GM12864 (cell line): ENCODE results near the gene PAQR6.

Experiments
- DNase-seq: peaks from one replicate; pipeline ENCODE4 v3.0.0-alpha.2; 2011; ENCODE audit warnings: low read depth
- H3K4me3 ChIP-seq: 2 replicates; pipeline ENCODE4 v1.5.1; 2011; ENCODE audit warnings: mild to moderate bottlenecking, low read depth, low read length, control low read depth
- TF ChIP-seq, protein P1 (sequence below): IDR thresholded peaks from 2 replicates; pipeline ENCODE4 v1.5.1; 2011; ENCODE audit warnings: low read depth, mild to moderate bottlenecking, moderate library complexity, low read length, control low read depth, inconsistent platforms; ENCODE audit errors: missing control alignments

Gene PAQR6

DNA sequence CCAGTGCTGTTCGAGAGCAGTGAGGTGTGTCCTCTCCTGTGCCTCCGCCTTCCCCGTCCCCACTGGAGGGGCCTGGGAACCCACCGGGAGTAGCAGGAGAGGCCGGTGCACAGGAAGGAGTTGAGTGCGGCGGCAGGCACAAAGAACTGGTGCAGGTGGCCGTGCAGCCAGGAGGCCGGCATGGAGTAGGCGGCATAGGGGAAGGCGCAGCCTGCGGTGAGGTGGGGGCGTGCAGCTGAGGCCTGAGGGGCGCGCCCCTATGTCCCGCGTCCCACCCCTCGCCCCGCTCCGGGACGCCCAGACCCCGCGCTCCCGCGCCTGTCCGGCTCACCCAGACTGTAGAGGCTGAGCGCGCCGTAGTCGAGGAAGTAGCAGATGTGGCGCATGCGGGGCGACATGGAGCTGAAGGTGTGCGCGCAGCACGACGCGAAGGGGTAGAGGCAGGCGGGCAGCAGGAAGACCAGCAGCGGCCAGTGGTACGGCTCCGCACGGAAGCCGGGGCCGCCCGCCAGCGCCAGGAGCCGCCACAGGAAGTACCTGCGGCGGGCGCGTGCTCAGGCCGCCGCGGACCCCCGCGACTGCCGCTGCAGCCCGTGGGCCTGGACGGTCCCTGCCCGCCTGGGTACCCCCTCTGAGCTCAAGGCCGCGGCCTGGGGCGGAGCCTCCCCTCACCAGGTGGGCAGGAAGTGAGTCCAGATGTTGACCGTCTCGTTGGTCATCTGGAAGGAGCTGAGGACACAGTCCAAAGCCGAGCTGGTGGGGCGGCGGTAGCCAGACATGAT lies 2.2 kb downstream of the PAQR6 start:
- peak overlapping the region; percentile 46 for H3K4me3 ChIP-seq
- TF ChIP-seq, protein P1, sequence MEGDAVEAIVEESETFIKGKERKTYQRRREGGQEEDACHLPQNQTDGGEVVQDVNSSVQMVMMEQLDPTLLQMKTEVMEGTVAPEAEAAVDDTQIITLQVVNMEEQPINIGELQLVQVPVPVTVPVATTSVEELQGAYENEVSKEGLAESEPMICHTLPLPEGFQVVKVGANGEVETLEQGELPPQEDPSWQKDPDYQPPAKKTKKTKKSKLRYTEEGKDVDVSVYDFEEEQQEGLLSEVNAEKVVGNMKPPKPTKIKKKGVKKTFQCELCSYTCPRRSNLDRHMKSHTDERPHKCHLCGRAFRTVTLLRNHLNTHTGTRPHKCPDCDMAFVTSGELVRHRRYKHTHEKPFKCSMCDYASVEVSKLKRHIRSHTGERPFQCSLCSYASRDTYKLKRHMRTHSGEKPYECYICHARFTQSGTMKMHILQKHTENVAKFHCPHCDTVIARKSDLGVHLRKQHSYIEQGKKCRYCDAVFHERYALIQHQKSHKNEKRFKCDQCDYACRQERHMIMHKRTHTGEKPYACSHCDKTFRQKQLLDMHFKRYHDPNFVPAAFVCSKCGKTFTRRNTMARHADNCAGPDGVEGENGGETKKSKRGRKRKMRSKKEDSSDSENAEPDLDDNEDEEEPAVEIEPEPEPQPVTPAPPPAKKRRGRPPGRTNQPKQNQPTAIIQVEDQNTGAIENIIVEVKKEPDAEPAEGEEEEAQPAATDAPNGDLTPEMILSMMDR, result no peak
- no peak for DNase-seq

DNA sequence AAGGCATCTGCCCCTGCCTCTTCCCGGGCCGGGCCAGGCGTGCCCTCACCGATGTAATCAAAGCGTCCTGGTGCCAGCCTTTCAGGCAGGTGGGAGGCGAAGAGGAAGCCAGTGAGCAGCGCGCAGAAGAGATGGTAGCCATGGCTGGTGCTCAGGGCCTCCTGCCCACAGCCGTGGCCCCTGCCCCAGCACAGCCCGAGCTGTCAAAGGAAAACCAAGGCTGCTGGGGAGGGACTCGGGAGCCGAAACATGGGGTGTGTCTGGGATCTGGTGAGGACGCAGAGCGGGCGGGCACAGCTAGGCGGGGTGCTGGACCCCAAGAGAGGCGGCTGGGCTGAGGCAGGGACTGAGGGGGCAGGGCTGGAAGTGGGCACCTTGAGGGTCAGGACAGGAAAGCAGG lies 3.1 kb downstream of the PAQR6 start:
- no peak overlapping the region for H3K4me3 ChIP-seq
- DNase-seq, result no peak

DNA sequence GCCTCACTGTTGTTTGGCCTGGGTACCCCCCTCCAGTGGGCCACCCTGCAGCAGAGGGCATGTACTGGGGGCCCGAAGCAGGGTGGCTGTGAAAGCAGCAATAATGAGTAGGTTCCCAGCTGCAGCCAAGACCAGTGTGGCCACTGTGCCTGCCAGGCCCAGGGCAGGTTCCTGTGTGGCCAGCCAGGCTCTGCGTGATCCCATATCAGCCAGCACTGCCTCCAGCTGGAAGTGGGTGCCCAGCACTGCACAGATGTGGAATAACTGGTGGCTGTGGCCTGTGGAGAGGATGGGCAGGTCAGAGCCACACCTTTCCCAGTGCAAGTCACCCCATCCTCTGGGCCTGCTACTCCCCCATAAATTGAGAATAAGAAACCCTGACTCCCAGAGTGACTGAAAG lies 3.7 kb downstream of the PAQR6 start:
- no peak for DNase-seq
- TF ChIP-seq, protein P1, result no peak
- no peak overlapping the region for H3K4me3 ChIP-seq

More for the DNA sequence above, 3.1 kb downstream of the PAQR6 start:
- TF ChIP-seq, protein P1, result no peak

DNA sequence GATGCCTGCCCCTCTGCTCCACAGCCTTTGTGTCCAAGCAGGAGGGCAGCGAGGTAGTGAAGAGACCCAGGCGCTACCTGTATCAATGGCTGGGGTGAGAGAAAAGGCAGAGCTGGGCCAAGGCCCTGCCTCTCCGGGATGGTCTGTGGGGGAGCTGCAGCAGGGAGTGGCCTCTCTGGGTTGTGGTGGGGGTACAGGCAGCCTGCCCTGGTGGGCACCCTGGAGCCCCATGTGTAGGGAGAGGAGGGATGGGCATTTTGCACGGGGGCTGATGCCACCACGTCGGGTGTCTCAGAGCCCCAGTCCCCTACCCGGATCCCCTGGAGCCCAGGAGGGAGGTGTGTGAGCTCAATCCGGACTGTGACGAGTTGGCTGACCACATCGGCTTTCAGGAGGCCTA lies 5.1 kb downstream of the PAQR6 start:
- no peak for DNase-seq
- no peak overlapping the region for H3K4me3 ChIP-seq
- TF ChIP-seq, protein P1, result no peak

DNA sequence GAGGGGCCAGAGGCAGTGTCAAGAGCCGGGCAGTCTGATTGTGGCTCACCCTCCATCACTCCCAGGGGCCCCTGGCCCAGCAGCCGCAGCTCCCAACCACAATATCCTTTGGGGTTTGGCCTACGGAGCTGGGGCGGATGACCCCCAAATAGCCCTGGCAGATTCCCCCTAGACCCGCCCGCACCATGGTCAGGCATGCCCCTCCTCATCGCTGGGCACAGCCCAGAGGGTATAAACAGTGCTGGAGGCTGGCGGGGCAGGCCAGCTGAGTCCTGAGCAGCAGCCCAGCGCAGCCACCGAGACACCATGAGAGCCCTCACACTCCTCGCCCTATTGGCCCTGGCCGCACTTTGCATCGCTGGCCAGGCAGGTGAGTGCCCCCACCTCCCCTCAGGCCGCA lies 5.9 kb downstream of the PAQR6 start, which contains the start of gene BGLAP:
Gene BGLAP (plus strand): TSS at position 259 of the 400 bp plus-strand sequence. CDS start 48 bp downstream, at position 307.
- DNase-seq, result no peak
- no peak within 1 kb of the TSS for H3K4me3 ChIP-seq
- TF ChIP-seq, protein P1, result no peak

DNA sequence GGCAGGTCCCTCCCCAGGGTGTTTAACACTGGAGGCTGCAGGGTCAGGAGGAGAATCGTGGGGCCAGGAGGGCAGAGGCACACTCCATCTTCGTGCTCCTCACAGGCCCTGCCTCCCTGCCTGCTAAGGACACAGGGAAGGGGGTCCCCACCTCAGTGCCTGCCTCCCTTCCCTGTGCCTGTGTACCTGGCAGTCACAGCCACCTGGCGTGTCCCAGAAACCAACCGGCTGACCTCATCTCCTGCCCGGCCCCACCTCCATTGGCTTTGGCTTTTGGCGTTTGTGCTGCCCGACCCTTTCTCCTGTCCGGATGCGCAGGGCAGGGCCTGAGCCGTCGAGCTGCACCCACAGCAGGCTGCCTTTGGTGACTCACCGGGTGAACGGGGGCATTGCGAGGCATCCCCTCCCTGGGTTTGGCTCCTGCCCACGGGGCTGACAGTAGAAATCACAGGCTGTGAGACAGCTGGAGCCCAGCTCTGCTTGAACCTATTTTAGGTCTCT lies 6.5 kb downstream of the PAQR6 start:
- TF ChIP-seq, protein P1, result no peak
- H3K4me3 ChIP-seq, result no peak overlapping the region
- no peak for DNase-seq
